ENCODE measurements around the gene TRAFD1. TPM values are rescaled to one million over a fixed set of nuclear protein-coding genes. Genes with fewer than 3 reads are reported as not detected.

Gene TRAFD1
- total and polyA plus RNA-seq, 2 experiments from 2014 or later, result 17.4 to 30.4 TPM

GRCh38 chr12:112185093-112185923, 59.9 kb downstream of the TRAFD1 start (continued):
- TF ChIP-seq ZNF462 (CRISPR knock-in tag; IDR thresholded peaks at IDR 0.05), result no peak
- TF ChIP-seq CREB1 (CRISPR knock-in tag; IDR thresholded peaks at IDR 0.05; ENCODE audit: low read depth), result no peak
- TF ChIP-seq NANOG (IDR thresholded peaks at IDR 0.05; ENCODE audit: borderline replicate concordance), result no peak

GRCh38 chr12:112188130-112188830, 62.9 kb downstream of the TRAFD1 start:
- ATAC-seq (no peak), DNase-seq (ENCODE audit: low spot score) (no peak)
- Histone ChIP-seq H3K9me2 (ENCODE audit: insufficient read depth) (no peaks in the 10 kb centered on the region), H3K4me1 (ENCODE audit: insufficient read depth) (peaks cover 6% of the 10 kb centered on the region), H3K4me3 (no peak overlapping the region), H3K79me2 (replicated peaks; ENCODE audit: insufficient read depth) (no peaks in the 10 kb centered on the region), H3F3A (replicated peaks; ENCODE audit: low read depth) (no peaks in the 10 kb centered on the region), H3K4me2 (no peak overlapping the region), H3K27ac (ENCODE audit: low read depth) (no peak overlapping the region), H4K20me1 (replicated peaks; ENCODE audit: insufficient read depth) (0 out of 2 replicates have a peak, but pooled peaks cover 4% of the 10 kb centered on the region), H2AFZ (no peak overlapping the region), H3K36me3 (ENCODE audit: insufficient read depth) (peaks cover 7% of the 10 kb centered on the region; the same call in 1 of the 2 replicates), H3K27me3 (ENCODE audit: insufficient read depth) (no peaks in the 10 kb centered on the region)
- H3K27ac Mint-ChIP-seq, result no peak overlapping the region
- H3K27me3 Mint-ChIP-seq (ENCODE audit: insufficient read depth, low read depth, poor library complexity), result peaks cover 2% of the 10 kb centered on the region
- H3K4me1 Mint-ChIP-seq, result peaks cover 13% of the 10 kb centered on the region
- H3K4me3 Mint-ChIP-seq, result no peak overlapping the region
- no peaks in the 10 kb centered on the region for H3K9me3 Mint-ChIP-seq
- peaks cover 36% of the 10 kb centered on the region for H3K36me3 Mint-ChIP-seq (ENCODE audit: low read depth)
- TF ChIP-seq CTCF (conservative IDR thresholded peaks at IDR 0.05; ENCODE audit: low read depth in 2 of 2), result no peak
- TF ChIP-seq JUNB (IDR thresholded peaks at IDR 0.05; ENCODE audit: unreplicated experiment), result no peak
- no peak for TF ChIP-seq EZH2 (IDR thresholded peaks at IDR 0.05; ENCODE audit: low read depth, unreplicated experiment)
- TF ChIP-seq ZNF114 (CRISPR knock-in tag; IDR thresholded peaks at IDR 0.05), result no peak
- no peak for TF ChIP-seq STAT1 (IDR thresholded peaks at IDR 0.05; ENCODE audit: unreplicated experiment)
- TF ChIP-seq REST (IDR thresholded peaks at IDR 0.05; ENCODE audit: unreplicated experiment), result no peak
